UCSD-AML1 (cell line): ENCODE data around the gene PDZD2.
"Not testable (repeated sequence)": the region's sequence is repeated elsewhere in the genome, so short reads cannot be mapped to it uniquely, and the experiment has no call there.

ENCODE experiments used
- DNase-seq: peaks from one replicate; lab custom pipeline; 2025; ENCODE audit not compliant: unreplicated experiment; lab: John Stamatoyannopoulos, UW

Gene PDZD2

GRCh38 chr5:31996909-31997308, 358.0 kb downstream of the PDZD2 start:
- DNase-seq, result no peak

- DNase-seq, result no peak
These were observed 360.5 kb downstream of the PDZD2 start for GRCh38 chr5:31999470-31999869.

GRCh38 chr5:32000731-32001130, 361.8 kb downstream of the PDZD2 start:
- no peak for DNase-seq

GRCh38 chr5:32001284-32001683, 362.4 kb downstream of the PDZD2 start:
- DNase-seq, result no peak

GRCh38 chr5:32001707-32002106, 362.8 kb downstream of the PDZD2 start:
- DNase-seq, result no peak

GRCh38 chr5:32002755-32003154, 363.8 kb downstream of the PDZD2 start:
- no peak for DNase-seq

GRCh38 chr5:32003981-32004380, 365.1 kb downstream of the PDZD2 start:
- no peak for DNase-seq

- DNase-seq, result no peak
These were observed 365.5 kb downstream of the PDZD2 start for GRCh38 chr5:32004404-32004803.

- no peak for DNase-seq
These were observed 369.8 kb downstream of the PDZD2 start for GRCh38 chr5:32008746-32009145.

GRCh38 chr5:32013658-32014057, 374.7 kb downstream of the PDZD2 start:
- DNase-seq, result no peak

- no peak for DNase-seq
These were observed 375.3 kb downstream of the PDZD2 start for GRCh38 chr5:32014096-32014745.

GRCh38 chr5:32015262-32015661, 376.3 kb downstream of the PDZD2 start:
- DNase-seq, result not testable (repeated sequence)

- DNase-seq, result no peak
These were observed 378.9 kb downstream of the PDZD2 start for GRCh38 chr5:32017692-32018367.

GRCh38 chr5:32018476-32019436, 379.8 kb downstream of the PDZD2 start:
- no peak for DNase-seq

- DNase-seq, result no peak
These were observed 381.3 kb downstream of the PDZD2 start for GRCh38 chr5:32020271-32020670.

GRCh38 chr5:32020946-32021345, 382.0 kb downstream of the PDZD2 start:
- DNase-seq, result no peak

- no peak for DNase-seq
These were observed 382.8 kb downstream of the PDZD2 start for GRCh38 chr5:32021771-32022170.

GRCh38 chr5:32022638-32023037, 383.7 kb downstream of the PDZD2 start:
- DNase-seq, result no peak

GRCh38 chr5:32023816-32024215, 384.9 kb downstream of the PDZD2 start:
- DNase-seq, result no peak

GRCh38 chr5:32024751-32025150, 385.8 kb downstream of the PDZD2 start:
- no peak for DNase-seq

- DNase-seq, result no peak
These were observed 388.3 kb downstream of the PDZD2 start for GRCh38 chr5:32027093-32027716.
